Endothelial cell (in vitro differentiated cells): ENCODE measurements around the gene EIF2D. TPM values are rescaled to one million over a fixed set of nuclear protein-coding genes. Genes with fewer than 3 reads are reported as not detected.
A peak's percentile ranks its signal among the peaks of the same experiment; 100 is the strongest.

Experiments used
- DNase-seq: peaks from one replicate; pipeline ENCODE4 v3.0.0; 2021; ENCODE audit warnings: low spot score
- H3K27ac Mint-ChIP-seq: one replicate; pipeline ENCODE4 v1.8.0; 2021; ENCODE audit warnings: mixed read lengths, inconsistent platforms; ENCODE audit not compliant: unreplicated experiment
- H3K27me3 Mint-ChIP-seq: one replicate; pipeline ENCODE4 v1.8.0; 2021; ENCODE audit warnings: mild to moderate bottlenecking, moderate library complexity, mixed read lengths, inconsistent platforms; ENCODE audit not compliant: unreplicated experiment
- H3K36me3 Mint-ChIP-seq: one replicate; pipeline ENCODE4 v1.8.0; 2021; ENCODE audit warnings: mild to moderate bottlenecking, low read depth, mixed read lengths, inconsistent platforms; ENCODE audit not compliant: unreplicated experiment
- H3K4me1 Mint-ChIP-seq: one replicate; pipeline ENCODE4 v1.8.0; 2021; ENCODE audit warnings: mild to moderate bottlenecking, mixed read lengths, inconsistent platforms; ENCODE audit not compliant: unreplicated experiment
- H3K4me3 Mint-ChIP-seq: one replicate; pipeline ENCODE4 v1.8.0; 2021; ENCODE audit warnings: mild to moderate bottlenecking, mixed read lengths, inconsistent platforms; ENCODE audit not compliant: unreplicated experiment
- H3K9me3 Mint-ChIP-seq: one replicate; pipeline ENCODE4 v1.8.0; 2021; ENCODE audit warnings: mixed read lengths, inconsistent platforms; ENCODE audit not compliant: unreplicated experiment
- CTCF ChIP-seq: fragments of 200-600 bp; sonication (generic); IDR thresholded peaks from one replicate; pipeline ENCODE4 v1.5.0; 2021; ENCODE audit warnings: antibody characterized with exemption; ENCODE audit not compliant: unreplicated experiment
- total RNA-seq: library from RNA; stranded (reverse); fragmentation: NEBNext Ultra II Directional; extraction: Animal tissue kit (Norgen Biotek cat#: 25700); gene quantifications from one replicate; pipeline ENCODE4 v1.2.1, GENCODE V29; 2021; ENCODE audit not compliant: unreplicated experiment

Gene EIF2D
- total RNA-seq, 1 donor from 2014 or later, result 32.7 TPM

GRCh38 chr1:206595581-206596318 is 16.5 kb downstream of the EIF2D start:
- no peak for TF ChIP-seq CTCF
- Mint-ChIP-seq H3K27ac (no peak overlapping the region), H3K4me1 (no peaks in the 10 kb centered on the region), H3K27me3 (peaks cover 3% of the 10 kb centered on the region), H3K9me3 (no peaks in the 10 kb centered on the region), H3K4me3 (no peak overlapping the region), H3K36me3 (peaks cover 39% of the 10 kb centered on the region)
- DNase-seq, result no peak

DNA sequence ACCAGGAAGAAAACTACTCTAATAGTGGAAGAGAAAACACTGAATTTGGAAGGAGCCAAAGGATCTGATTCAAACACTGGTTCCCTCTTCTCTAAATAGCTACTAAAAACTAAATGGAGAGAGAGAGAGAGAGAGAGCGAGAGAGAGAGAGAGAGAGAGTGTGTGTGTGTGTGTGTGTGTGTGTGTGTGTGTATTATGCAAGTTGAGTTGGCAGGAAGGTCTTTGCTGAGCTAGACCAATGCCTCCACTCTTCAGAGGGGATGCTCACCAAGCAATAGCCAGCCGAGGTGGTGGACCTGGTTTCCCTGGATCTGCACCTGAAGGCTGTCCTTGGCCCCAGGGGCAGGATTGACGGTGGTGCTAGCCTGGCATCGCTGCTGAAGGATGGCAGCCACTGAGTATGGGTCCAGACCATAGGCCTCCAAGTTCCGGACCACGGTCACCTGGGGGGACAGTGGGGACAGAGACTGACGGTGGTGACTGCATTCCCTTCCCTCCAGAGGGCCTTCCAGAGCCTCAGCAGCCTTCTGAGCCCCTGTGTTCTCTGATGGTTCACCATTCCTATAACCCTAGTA is 18.8 kb downstream of the EIF2D start:
- Mint-ChIP-seq H3K4me1 (no peaks in the 10 kb centered on the region), H3K4me3 (peak overlapping the region; percentile 42), H3K27ac (no peak overlapping the region), H3K27me3 (peaks cover 3% of the 10 kb centered on the region), H3K9me3 (no peaks in the 10 kb centered on the region), H3K36me3 (peaks cover 25% of the 10 kb centered on the region)
- TF ChIP-seq CTCF, result no peak
- no peak for DNase-seq

DNA sequence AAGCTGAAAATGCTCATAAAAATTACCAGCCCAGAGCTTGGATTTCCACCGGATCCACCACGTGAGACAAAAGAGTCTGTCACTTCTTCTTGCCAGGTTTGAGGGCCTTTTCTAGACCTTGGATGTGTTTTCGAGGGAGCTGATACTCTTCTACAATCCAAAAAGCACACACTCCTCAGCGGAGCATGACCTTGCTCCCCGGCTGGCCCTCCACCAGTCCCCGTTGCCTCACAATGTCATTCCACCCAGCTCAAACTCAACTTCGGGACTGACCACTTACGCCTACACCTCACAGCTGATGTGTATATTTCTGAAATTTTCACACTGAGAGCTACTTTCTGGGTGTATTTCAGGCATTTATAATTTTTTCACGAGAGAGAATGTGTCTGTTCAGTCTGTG is 20.6 kb downstream of the EIF2D start:
- no peak for TF ChIP-seq CTCF
- peaks cover 3% of the 10 kb centered on the region for H3K27me3 Mint-ChIP-seq
- no peak overlapping the region for H3K27ac Mint-ChIP-seq
- no peaks in the 10 kb centered on the region for H3K4me1 Mint-ChIP-seq
- no peak overlapping the region for H3K4me3 Mint-ChIP-seq
- H3K9me3 Mint-ChIP-seq, result no peaks in the 10 kb centered on the region
- no peak for DNase-seq
- H3K36me3 Mint-ChIP-seq, result peaks cover 19% of the 10 kb centered on the region

DNA sequence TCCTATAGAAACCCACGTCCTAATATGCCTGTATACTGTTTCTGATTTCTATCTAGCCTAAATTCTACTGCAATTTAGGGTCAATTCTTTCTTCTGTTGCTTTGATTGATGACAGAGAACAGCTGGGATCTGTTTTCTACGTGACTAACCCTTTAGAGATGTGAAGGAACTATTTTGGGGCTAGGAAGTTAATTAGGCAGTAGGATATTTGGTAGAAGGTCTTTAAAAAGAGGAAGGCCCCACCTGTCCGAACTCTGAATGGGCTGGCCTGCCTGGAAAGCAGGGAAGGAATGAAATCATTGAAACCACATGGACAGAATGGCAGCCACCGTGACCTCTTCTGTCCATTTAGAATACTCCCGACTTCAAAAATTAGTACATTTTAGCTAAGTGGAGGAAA is 21.0 kb downstream of the EIF2D start:
- no peak for DNase-seq
- no peaks in the 10 kb centered on the region for H3K9me3 Mint-ChIP-seq
- H3K27ac Mint-ChIP-seq, result no peak overlapping the region
- no peaks in the 10 kb centered on the region for H3K4me1 Mint-ChIP-seq
- TF ChIP-seq CTCF, result no peak
- H3K36me3 Mint-ChIP-seq, result peaks cover 22% of the 10 kb centered on the region
- H3K4me3 Mint-ChIP-seq, result no peak overlapping the region
- H3K27me3 Mint-ChIP-seq, result peaks cover 3% of the 10 kb centered on the region

DNA sequence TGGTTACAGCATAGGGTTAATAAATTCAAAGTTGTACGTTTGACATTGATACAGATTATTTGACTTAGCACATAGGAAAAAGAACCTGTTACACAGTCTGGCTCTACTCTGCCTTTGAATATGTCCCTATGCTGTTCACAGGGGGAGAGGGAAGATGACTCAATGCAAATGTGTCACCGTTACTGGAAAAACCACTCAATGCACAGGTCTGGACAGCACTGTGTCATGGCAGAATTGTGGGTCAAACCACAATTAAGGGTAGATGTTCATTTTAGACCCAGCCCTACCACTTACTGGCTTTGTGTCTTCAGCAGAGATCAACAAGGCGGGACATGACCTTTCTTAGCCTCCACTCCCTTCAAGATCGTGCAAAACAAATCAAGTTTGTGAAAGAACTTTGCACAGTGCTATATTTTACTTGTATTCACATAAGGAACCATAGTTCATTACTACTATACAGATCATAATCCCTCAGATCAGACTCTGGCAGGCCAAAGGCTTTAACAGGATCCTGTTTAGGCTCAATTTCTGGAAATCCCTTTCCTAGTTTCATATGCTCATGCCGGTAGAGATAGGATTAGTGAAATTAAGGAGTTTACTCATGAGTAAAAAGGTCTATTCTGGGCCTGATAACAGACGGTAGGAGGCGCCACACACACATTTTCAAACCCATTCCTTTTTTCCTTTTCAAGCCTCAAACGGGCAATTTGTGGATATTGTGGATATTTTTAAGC is 22.1 kb downstream of the EIF2D start:
- Mint-ChIP-seq H3K4me1 (no peaks in the 10 kb centered on the region), H3K27me3 (peaks cover 3% of the 10 kb centered on the region), H3K36me3 (peaks cover 22% of the 10 kb centered on the region), H3K27ac (no peak overlapping the region), H3K4me3 (no peak overlapping the region), H3K9me3 (no peaks in the 10 kb centered on the region)
- no peak for DNase-seq
- no peak for TF ChIP-seq CTCF
